CD8-positive, alpha-beta memory T cell (primary cell): Measurements from ENCODE around the gene AK8. TPM values are rescaled to one million over a fixed set of nuclear protein-coding genes. Genes with fewer than 3 reads are reported as not detected.

ENCODE experiments used
- CTCF ChIA-PET: fragments of 350-600 bp; sonication (Branson Sonifier 250); formaldehyde crosslinking; loops from one replicate; lab custom pipeline; 2021; ENCODE audit warnings: antibody characterized with exemption; lab: Charles Lee
- POLR2A ChIA-PET: fragments of 350-600 bp; sonication (Branson Sonifier 250); formaldehyde crosslinking; loops from one replicate; lab custom pipeline; 2021; ENCODE audit warnings: antibody characterized with exemption; lab: Charles Lee
- DNase-seq, 5 donors: peaks; one replicate each; pipeline versions ENCODE4 v3.0.0 to v3.0.0-alpha.2; 2020 to 2022; ENCODE audit warnings: mixed read lengths in 1 of 5
- H3K27ac ChIP-seq: one replicate; pipeline ENCODE4 v1.7.0; 2013; ENCODE audit warnings: low read depth, mild to moderate bottlenecking, low read length, moderate library complexity
- H3K27me3 ChIP-seq: 2 replicates; pipeline ENCODE4 v1.7.0; 2013; ENCODE audit warnings: low read length, mild to moderate bottlenecking; ENCODE audit not compliant: insufficient read depth, poor library complexity, severe bottlenecking
- H3K36me3 ChIP-seq: 2 replicates; pipeline ENCODE4 v1.7.0; 2013; ENCODE audit warnings: mild to moderate bottlenecking, low read length, moderate library complexity; ENCODE audit not compliant: insufficient read depth
- H3K4me1 ChIP-seq: 2 replicates; pipeline ENCODE4 v1.7.0; 2013; ENCODE audit warnings: mild to moderate bottlenecking, low read length, moderate library complexity; ENCODE audit not compliant: insufficient read depth
- H3K4me3 ChIP-seq: 2 replicates; pipeline ENCODE4 v1.7.0; 2013; ENCODE audit warnings: mild to moderate bottlenecking, low read length
- H3K9me3 ChIP-seq: 2 replicates; pipeline ENCODE4 v1.7.0; 2013; ENCODE audit warnings: mild to moderate bottlenecking, low read length
- H3K27ac Mint-ChIP-seq, 8 donors: one replicate each; pipeline ENCODE4 v1.8.0; 2020 to 2021; ENCODE audit warnings: mixed read lengths in 8 of 8, mild to moderate bottlenecking in 6 of 8, inconsistent platforms in 3 of 8, moderate library complexity in 3 of 8
- H3K27me3 Mint-ChIP-seq, 2 donors: one replicate each; pipeline ENCODE4 v1.8.0; 2020 to 2021; ENCODE audit warnings: mixed read lengths in 2 of 2, mild to moderate bottlenecking in 1 of 2, moderate library complexity in 1 of 2
- H3K36me3 Mint-ChIP-seq, 3 donors: one replicate each; pipeline ENCODE4 v1.8.0; 2020 to 2021; ENCODE audit warnings: mixed read lengths in 3 of 3, inconsistent platforms in 1 of 3, mild to moderate bottlenecking in 1 of 3
- H3K4me1 Mint-ChIP-seq, 3 donors: one replicate each; pipeline ENCODE4 v1.8.0; 2020 to 2021; ENCODE audit warnings: mixed read lengths in 3 of 3, inconsistent platforms in 1 of 3, mild to moderate bottlenecking in 1 of 3
- H3K4me3 Mint-ChIP-seq, 7 donors: one replicate each; pipeline ENCODE4 v1.8.0; 2020 to 2021; ENCODE audit warnings: mixed read lengths in 7 of 7, mild to moderate bottlenecking in 6 of 7, moderate library complexity in 4 of 7, inconsistent platforms in 2 of 7
- H3K9me3 Mint-ChIP-seq, 5 donors: one replicate each; pipeline ENCODE4 v1.8.0; 2020 to 2022; ENCODE audit warnings: mixed read lengths in 5 of 5, mild to moderate bottlenecking in 3 of 5, moderate library complexity in 2 of 5, inconsistent platforms in 1 of 5
- polyA plus RNA-seq: library from polyadenylated mRNA; unstranded; fragments of 300-500 nt; fragmentation: Illumina TruSeq; gene quantifications from one replicate; pipeline ENCODE4 v1.2.3, GENCODE V29; 2021
- total RNA-seq, 2 experiments: library from RNA; stranded (reverse); gene quantifications; one replicate each; pipeline ENCODE4 v1.2.3, GENCODE V29; 2021

AK8 gene
- total and polyA plus RNA-seq, 3 experiments from 2014 or later, result not detected

- Histone ChIP-seq H3K4me1 (no peaks in the 10 kb centered on the region), H3K27ac (no peak overlapping the region), H3K36me3 (no peaks in the 10 kb centered on the region), H3K9me3 (no peaks in the 10 kb centered on the region), H3K27me3 (no peaks in the 10 kb centered on the region), H3K4me3 (no peak overlapping the region)
- no peaks in the 10 kb centered on the region for H3K4me1 Mint-ChIP-seq
- POLR2A ChIA-PET, result no interaction called here
- no peak for DNase-seq
- peaks cover 11 to 27% of the 10 kb centered on the region in 2 donors for H3K27me3 Mint-ChIP-seq
- H3K9me3 Mint-ChIP-seq, result no peaks in the 10 kb centered on the region
- no peaks in the 10 kb centered on the region for H3K36me3 Mint-ChIP-seq
- CTCF ChIA-PET, result no interaction called here
- no peak overlapping the region for H3K27ac Mint-ChIP-seq
- no peak overlapping the region for H3K4me3 Mint-ChIP-seq
Measured at GRCh38 chr9:132754236-132754635, 123.8 kb downstream of the AK8 start.

DNA sequence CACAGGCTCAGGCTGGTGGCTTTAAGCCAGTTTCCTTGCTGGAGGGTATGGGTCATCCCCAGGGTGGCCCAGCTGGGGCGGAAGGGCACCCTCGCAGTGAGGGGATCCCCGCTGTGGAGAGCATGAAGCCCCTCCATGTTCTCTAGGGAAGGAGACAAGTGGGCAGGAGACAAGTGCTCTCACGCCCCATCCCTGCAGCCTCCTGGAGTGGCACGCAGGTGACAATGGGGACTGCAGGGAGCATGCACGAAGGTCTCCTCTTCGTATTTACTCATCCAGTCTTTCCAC, 124.5 kb downstream of the AK8 start:
- ChIA-PET POLR2A (no interaction called here), CTCF (no interaction called here)
- no peaks in the 10 kb centered on the region for H3K36me3 Mint-ChIP-seq
- H3K27ac ChIP-seq, result no peak overlapping the region
- DNase-seq, result no peak
- no peak overlapping the region for H3K4me3 Mint-ChIP-seq
- H3K4me1 Mint-ChIP-seq, result no peaks in the 10 kb centered on the region
- no peaks in the 10 kb centered on the region for H3K9me3 ChIP-seq
- no peaks in the 10 kb centered on the region for H3K36me3 ChIP-seq
- H3K4me3 ChIP-seq, result no peak overlapping the region
- no peaks in the 10 kb centered on the region for H3K27me3 ChIP-seq
- no peak overlapping the region for H3K27ac Mint-ChIP-seq
- H3K27me3 Mint-ChIP-seq, result peaks cover 11 to 26% of the 10 kb centered on the region in 2 donors
- H3K9me3 Mint-ChIP-seq, result no peaks in the 10 kb centered on the region
- H3K4me1 ChIP-seq, result no peaks in the 10 kb centered on the region

GRCh38 chr9:132752877-132753592, 125.0 kb downstream of the AK8 start:
- Mint-ChIP-seq H3K36me3 (no peaks in the 10 kb centered on the region), H3K27ac (no peak overlapping the region), H3K27me3 (peaks cover 14 to 23% of the 10 kb centered on the region in 2 donors), H3K4me3 (no peak overlapping the region), H3K9me3 (no peaks in the 10 kb centered on the region), H3K4me1 (no peaks in the 10 kb centered on the region)
- H3K27ac ChIP-seq, result no peak overlapping the region
- no peaks in the 10 kb centered on the region for H3K9me3 ChIP-seq
- no peaks in the 10 kb centered on the region for H3K36me3 ChIP-seq
- DNase-seq, result no peak
- POLR2A ChIA-PET, result interaction anchor here (0.6 kb wide), 1 partner anchor 93 kb away, joined by 3 read pairs; no protein-coding TSS in a partner anchor
- no peaks in the 10 kb centered on the region for H3K27me3 ChIP-seq
- H3K4me3 ChIP-seq, result no peak overlapping the region
- H3K4me1 ChIP-seq, result no peaks in the 10 kb centered on the region
- CTCF ChIA-PET, result interaction anchor here (0.6 kb wide), 1 partner anchor 308 kb away, joined by 4 read pairs; no protein-coding TSS in a partner anchor

GRCh38 chr9:132750668-132751067, 127.4 kb downstream of the AK8 start:
- H3K9me3 Mint-ChIP-seq, result no peaks in the 10 kb centered on the region
- Histone ChIP-seq H3K27ac (no peak overlapping the region), H3K36me3 (no peaks in the 10 kb centered on the region), H3K4me3 (no peak overlapping the region), H3K9me3 (no peaks in the 10 kb centered on the region), H3K27me3 (peaks cover 5% of the 10 kb centered on the region), H3K4me1 (no peaks in the 10 kb centered on the region)
- POLR2A ChIA-PET, result no interaction called here
- H3K4me3 Mint-ChIP-seq, result no peak overlapping the region
- H3K36me3 Mint-ChIP-seq, result no peaks in the 10 kb centered on the region
- no peaks in the 10 kb centered on the region for H3K4me1 Mint-ChIP-seq
- DNase-seq, result no peak
- CTCF ChIA-PET, result no interaction called here
- peaks cover 15 to 27% of the 10 kb centered on the region in 2 donors for H3K27me3 Mint-ChIP-seq
- H3K27ac Mint-ChIP-seq, result no peak overlapping the region

DNA sequence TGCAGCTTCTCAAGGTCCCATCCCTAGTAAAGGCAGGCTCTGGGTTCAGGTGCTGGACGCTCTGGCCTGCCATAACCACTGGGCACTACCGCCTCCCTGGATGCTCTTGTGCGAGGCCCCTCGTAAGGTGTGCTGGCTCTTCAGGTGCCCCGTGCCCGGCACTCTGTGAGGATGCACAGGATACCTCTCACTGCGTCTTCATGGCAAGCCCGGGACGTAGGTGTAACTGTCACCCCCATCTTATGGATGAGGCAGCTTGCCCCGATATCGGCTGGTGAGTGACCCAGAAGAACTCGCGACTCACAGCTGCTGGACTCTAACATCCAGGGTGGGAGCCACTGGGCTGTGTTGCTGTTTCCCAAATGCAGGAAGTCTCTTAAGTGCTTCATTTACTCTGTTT, 128.8 kb downstream of the AK8 start:
- CTCF ChIA-PET, result no interaction called here

GRCh38 chr9:132748450-132748849, 129.6 kb downstream of the AK8 start:
- no peak for DNase-seq
- no peaks in the 10 kb centered on the region for H3K4me1 ChIP-seq
- ChIA-PET CTCF (no interaction called here), POLR2A (no interaction called here)
- H3K27ac Mint-ChIP-seq, result no peak overlapping the region
- peaks cover 31 to 35% of the 10 kb centered on the region in 2 donors for H3K27me3 Mint-ChIP-seq
- no peak overlapping the region for H3K4me3 Mint-ChIP-seq
- peaks cover 0 to 5% (median 0%) of the 10 kb centered on the region in 3 donors for H3K4me1 Mint-ChIP-seq
- H3K27me3 ChIP-seq, result peaks cover 23% of the 10 kb centered on the region
- no peaks in the 10 kb centered on the region for H3K9me3 ChIP-seq
- H3K27ac ChIP-seq, result no peak overlapping the region
- no peak overlapping the region for H3K4me3 ChIP-seq
- no peaks in the 10 kb centered on the region for H3K36me3 ChIP-seq
- no peaks in the 10 kb centered on the region for H3K36me3 Mint-ChIP-seq
- H3K9me3 Mint-ChIP-seq, result no peaks in the 10 kb centered on the region

More for the DNA sequence above, 128.8 kb downstream of the AK8 start:
- H3K4me3 ChIP-seq, result no peak overlapping the region
- no peak for DNase-seq
- no peak overlapping the region for H3K27ac Mint-ChIP-seq
- H3K27me3 Mint-ChIP-seq, result peaks cover 23 to 27% of the 10 kb centered on the region in 2 donors
- no peak overlapping the region for H3K4me3 Mint-ChIP-seq
- H3K9me3 Mint-ChIP-seq, result no peaks in the 10 kb centered on the region
- H3K4me1 Mint-ChIP-seq, result peaks cover 0 to 5% (median 0%) of the 10 kb centered on the region in 3 donors
- H3K27me3 ChIP-seq, result peaks cover 15% of the 10 kb centered on the region
- H3K9me3 ChIP-seq, result no peaks in the 10 kb centered on the region
- H3K27ac ChIP-seq, result no peak overlapping the region
- POLR2A ChIA-PET, result no interaction called here
- no peaks in the 10 kb centered on the region for H3K36me3 ChIP-seq
- H3K4me1 ChIP-seq, result no peaks in the 10 kb centered on the region
- H3K36me3 Mint-ChIP-seq, result no peaks in the 10 kb centered on the region

DNA sequence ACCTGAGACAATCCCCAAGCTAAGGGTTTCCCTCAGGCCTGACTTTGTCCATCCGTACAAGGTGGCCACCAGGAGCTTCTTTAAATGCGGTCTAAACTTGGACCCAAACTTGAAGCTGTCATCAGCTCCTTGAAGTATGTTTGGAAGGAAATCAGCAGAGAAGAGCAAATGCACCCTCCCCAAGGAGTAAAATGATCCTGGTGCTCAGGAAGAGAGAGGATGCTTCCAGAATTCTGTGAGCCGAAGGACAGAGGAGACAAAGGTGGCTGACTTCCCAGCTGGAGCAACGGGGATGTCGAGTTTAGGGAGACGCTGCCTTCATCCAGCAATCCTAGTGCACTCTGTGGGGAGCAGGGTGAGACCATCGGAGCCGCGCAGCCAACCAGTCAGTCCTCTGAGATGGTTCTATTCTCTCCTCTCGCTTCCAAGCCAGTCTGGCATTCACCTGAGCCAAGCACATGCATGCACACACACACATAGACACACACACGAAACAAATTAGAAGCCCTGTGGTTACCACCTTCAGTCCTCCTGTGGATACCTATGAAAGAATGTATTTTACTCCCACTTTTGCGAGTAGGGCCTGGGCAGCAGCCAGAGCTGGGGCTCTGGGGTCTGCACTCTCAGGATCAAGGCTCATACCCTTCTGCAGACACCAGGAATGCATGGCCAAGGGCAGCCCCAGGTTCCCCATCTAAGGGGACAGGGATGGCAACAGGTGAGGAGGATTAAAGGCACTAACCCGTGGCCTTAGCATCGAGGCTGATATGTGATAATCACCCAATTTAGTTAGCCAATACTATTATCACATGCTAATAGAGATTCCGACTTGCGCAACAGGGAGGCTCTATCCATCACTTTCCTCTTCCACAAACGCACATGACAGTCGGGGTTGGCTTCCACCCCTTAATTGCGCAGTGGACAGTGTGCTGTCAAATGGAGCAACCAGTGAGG, 132.1 kb downstream of the AK8 start:
- Mint-ChIP-seq H3K4me1 (peaks cover 0 to 7% (median 0%) of the 10 kb centered on the region in 3 donors), H3K27ac (peak overlapping the region in 1 of 8 donors; percentile 50), H3K9me3 (no peaks in the 10 kb centered on the region), H3K36me3 (no peaks in the 10 kb centered on the region), H3K27me3 (peaks cover 43 to 52% of the 10 kb centered on the region in 2 donors), H3K4me3 (no peak overlapping the region)
- no peak for DNase-seq
- Histone ChIP-seq H3K36me3 (no peaks in the 10 kb centered on the region), H3K27me3 (peaks cover 23% of the 10 kb centered on the region), H3K27ac (no peak overlapping the region), H3K4me3 (no peak overlapping the region), H3K9me3 (no peaks in the 10 kb centered on the region), H3K4me1 (no peaks in the 10 kb centered on the region)
- ChIA-PET CTCF (no interaction called here), POLR2A (no interaction called here)
